PC-3 (cell line): ENCODE results near the gene FAM81B.

Source experiments
- CTCF ChIP-seq: fragments of 300-600 bp; sonication (generic); conservative IDR thresholded peaks from 2 replicates; pipeline ENCODE4 v1.5.1; 2017; ENCODE audit warnings: antibody characterized with exemption, low read depth, mild to moderate bottlenecking, low read length
- EZH2 ChIP-seq: fragments of 300-600 bp; sonication (generic); IDR thresholded peaks from one replicate; pipeline ENCODE4 v1.6.1; 2017; ENCODE audit warnings: antibody characterized with exemption, mild to moderate bottlenecking, low read length; ENCODE audit not compliant: unreplicated experiment
- EZH2phosphoT487 ChIP-seq: fragments of 300-600 bp; sonication (generic); IDR thresholded peaks from 2 replicates; pipeline ENCODE4 v1.6.1; 2018; ENCODE audit warnings: mild to moderate bottlenecking, antibody characterized with exemption, low read length, borderline replicate concordance

GRCh38 chr5:95424526-95424925 is 33.4 kb downstream of the FAM81B start:
- TF ChIP-seq CTCF: no peak
- TF ChIP-seq EZH2phosphoT487: no peak
- TF ChIP-seq EZH2: no peak
